ENCODE results near the gene PPP1R27.

PPP1R27 gene

GRCh38 chr17:81860756-81861568, 26.1 kb upstream of the PPP1R27 start:
- DNase-seq, result peak; percentile 100

DNA sequence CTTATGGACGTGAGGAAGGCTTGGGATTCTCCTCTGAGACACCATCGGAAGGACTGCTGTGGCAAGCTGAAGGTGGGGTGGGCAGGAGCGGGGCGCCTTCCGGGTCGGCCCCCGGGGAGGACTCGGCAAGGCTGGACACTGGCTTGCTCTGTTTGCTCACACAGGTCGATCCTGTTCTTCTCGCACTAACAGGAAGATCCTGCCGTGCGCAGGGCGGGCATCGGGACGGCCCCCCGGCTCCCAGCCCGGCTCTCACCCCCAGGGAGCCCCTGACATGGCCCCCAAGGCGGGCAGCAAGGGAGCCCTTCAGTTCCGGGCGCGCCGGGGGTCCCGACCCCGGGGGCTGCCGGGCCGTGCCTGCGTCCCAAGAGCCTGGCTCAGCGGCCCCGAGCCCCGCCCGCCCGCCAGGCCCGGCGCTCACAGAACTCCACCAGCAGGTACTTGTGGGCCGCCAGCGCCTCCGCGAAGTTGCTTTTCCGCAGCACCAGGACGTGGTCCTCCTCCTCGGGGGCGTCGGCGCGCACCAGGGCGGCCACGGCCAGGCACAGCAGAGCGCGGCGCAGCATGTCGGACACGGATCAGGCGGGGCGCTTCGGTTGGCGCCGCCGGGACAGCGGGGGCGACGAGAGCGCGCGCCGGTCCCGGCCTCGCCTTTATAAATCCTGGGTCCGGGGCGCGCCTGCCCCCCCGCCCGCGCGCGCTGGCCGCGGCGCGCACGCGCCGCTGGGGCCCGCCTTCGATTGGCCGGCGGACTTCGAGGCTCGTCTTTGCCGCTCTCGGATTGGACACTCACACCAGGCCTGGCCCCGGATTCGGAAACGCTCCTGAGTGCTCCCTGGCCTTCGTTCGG, 25.3 kb upstream of the PPP1R27 start, which contains the start of gene P4HB:
P4HB (minus strand) TSS at position 630 of the 850 bp plus-strand sequence; CDS start at position 566, 64 bp downstream.
- no peak for DNase-seq

DNA sequence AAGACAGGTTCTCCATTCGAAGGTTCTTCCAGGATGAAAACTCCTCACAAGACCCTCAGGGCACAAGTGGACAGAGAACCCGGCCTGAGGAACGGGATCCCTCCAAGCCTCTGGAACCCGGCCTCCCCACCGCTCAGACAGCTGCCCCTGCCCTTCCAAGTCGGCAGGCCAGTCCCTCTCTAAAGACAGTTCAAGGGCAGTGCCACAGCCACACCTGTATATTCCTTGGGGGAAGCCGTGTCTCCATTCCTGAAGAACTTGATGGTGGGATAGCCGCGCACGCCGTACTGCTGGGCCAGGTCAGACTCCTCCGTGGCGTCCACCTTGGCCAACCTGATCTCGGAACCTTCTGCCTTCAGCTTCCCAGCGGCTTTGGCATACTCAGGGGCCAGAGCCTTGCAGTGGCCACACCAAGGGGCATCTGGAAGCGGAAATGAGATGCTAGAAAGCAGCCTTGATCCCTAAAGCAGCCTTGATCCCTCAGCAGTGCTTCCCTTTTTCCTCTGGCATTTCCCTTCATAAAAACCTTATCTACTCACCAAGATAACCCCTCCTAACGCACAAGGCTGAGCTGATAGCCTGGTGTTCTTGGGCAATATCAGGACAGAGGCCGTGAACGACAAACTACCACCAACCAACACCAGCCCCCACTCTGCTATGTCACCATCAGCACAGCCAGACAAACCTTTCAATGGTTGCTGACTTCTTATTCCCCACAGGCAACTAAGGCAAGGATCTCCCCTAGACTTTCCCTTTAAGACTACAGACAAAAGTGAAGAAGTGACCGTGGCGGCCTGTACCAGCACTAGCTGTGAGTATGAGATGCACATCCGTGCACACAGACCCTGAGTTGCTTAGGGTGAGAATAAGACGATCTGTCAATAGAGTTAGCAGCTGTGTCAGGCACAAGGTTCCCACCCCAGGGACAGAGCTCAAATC, 24.4 kb upstream of the PPP1R27 start:
- peak; percentile 60 for DNase-seq

- no peak for DNase-seq
Observed at GRCh38 chr17:81858170-81858966, 23.5 kb upstream of the PPP1R27 start.

DNA sequence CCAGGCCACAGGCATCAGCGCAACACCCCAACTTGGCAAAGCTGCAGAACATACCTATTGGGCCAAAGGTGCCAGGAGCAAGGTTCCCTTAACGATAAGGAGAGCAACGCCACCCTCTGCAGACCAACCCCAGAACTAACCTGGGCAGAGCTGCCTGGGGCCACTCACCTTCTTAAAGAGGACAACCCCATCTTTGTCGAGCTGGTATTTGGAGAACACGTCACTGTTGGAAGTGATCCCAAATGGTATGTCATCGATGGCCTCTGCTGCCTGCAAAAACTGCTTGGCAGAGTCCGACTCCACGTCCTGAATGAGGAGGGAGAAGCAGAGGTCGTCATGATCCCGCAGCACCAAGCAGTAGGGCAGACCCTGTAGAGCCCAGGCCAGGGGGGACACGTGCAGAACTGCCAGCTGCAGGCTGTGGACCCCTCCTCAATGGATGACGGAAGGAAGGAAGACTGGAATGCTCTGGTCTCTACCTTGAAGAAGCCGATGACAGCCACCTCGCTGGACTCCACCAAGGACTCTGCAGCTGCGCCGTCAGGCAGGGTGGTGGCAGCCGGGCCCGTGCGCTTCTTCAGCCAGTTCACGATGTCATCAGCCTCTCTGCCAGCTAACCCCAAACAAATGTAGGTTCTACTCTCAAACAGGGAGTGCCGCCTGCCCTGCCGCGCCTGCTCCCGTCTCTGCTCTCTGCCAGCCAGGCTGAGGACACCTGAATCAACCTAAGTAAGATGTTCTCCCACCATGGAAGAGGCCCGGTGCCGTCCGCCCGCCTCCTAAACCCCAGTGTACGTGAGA, 20.3 kb upstream of the PPP1R27 start:
- DNase-seq, result peak; percentile 37

GRCh38 chr17:81852237-81852636, 17.4 kb upstream of the PPP1R27 start:
- no peak for DNase-seq

GRCh38 chr17:81851423-81851822, 16.6 kb upstream of the PPP1R27 start:
- DNase-seq, result no peak

DNA sequence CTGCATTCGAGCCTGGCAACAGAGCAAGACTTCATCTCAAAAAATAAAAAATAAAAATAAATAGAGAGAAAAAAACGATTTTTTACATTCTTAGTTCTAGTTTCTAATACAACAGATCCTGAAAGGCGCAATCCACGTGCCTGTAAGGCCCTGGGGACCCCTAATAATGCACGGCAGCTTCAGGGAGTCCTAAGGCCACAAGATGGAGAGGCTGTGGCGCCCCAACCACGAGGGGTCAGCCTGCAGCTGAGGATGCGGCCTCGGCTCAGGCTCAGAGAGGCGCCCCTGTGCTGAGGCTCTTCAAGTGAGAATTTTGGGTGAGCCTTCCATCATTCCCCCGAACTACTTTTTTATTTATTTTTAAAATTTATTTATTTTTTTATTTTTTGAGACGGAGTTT, 14.6 kb upstream of the PPP1R27 start:
- DNase-seq, result no peak

DNA sequence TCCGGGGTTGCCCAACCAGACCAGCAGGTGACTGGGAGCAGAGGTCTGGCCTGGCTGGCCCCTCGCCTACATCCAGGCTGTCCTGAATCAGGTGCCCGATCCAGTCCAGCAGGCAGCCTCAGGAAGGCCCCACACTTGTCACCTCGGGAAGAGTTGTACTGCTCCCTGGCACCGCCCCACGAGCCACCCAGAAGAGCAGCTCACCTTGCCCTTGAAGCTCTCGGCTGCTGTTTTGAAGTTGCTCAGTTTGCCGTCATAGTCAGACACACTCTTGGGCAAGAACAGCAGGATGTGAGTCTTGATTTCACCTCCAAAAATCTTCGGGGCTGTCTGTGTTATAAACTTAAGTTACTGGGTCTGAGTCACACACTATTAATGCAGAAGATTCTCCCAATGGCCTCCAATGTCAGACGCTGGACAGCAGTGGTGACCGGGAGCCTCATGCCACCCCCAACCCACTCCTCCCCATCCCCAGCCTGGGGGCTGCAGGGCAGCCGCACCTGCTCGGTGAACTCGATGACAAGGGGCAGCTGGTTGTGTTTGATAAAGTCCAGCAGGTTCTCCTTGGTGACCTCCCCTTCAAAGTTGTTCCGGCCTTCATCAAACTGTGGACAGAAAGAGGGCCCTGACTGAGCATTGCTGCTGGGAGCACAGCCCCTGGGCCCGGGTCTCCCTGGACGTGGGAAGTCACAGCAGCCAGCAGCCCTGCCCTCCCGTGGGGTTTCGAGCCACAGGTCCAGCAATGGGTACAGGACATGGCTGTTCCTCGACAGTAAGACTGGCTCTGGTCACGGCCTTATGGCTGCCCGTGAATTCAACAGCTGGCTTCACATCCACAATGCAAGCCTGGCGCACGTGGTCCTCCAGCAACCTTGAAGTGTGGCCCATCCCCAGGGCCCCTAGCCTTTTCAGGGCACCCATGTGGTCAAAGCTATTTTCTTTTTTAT, 12.2 kb upstream of the PPP1R27 start:
- no peak for DNase-seq

DNA sequence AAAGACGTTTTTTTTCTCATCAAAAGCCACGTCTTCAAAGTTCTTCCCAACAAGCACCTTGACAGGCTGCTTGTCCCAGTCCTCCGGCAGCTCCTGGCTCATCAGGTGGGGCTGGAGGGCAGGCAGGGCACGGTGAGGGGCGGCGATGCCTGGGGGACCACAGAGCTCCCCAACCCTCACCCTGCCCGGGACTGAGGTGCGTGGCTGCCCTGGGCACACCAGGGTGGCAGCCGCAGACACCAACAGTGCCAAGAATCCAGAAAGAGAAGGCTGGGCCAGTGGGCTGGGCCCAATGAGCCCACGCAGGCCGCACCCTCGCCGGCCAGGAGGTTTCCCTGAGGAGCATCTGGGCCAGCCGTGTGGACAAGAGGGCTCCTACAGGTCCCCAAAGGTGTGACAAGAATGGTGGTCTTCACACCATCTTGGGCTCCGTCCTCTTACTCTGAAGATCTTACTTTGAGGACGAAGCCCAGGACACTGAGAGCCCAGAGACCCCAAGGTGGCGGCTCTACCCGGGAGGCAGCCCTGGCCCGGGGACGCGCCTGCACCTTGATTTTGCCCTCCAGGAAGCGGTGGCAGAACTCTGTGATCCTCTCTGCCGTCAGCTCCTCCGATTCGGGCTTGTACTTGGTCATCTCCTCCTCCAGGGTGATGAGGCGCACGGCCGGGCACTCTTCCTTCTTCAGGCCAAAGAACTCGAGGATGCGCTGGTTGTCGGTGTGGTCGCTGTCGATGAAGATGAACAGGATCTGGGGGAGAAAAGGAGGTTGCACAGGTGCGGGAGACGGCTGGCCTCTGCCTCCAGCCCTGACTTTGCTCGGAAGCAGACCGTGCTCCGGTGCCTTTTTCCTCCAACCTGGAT, 11.3 kb upstream of the PPP1R27 start:
- DNase-seq, result no peak

GRCh38 chr17:81845361-81845760, 10.5 kb upstream of the PPP1R27 start:
- DNase-seq, result no peak

DNA sequence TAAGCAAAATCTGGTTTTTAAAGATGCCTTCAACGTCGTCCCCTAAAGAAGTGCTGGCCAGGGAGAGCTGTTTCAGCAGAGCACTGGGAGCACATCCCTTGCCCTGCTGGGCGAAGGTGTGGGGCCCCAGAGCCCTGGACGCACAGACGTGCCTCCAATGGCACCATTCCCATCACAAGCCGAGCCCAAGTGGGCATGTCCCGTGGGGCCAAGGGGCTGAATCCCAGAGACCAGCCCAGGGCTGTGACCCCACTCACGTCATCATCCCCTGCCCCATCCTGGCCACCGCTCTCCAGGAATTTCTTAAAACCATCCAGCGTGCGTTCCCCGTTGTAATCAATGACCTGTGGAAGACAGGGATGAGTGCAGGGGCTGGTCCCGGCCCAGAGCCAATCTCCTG, 10.0 kb upstream of the PPP1R27 start:
- DNase-seq, result no peak

- no peak for DNase-seq
Observed at GRCh38 chr17:81844327-81844851, 9.5 kb upstream of the PPP1R27 start.

- no peak for DNase-seq
Observed at GRCh38 chr17:81843713-81844326, 9.0 kb upstream of the PPP1R27 start.

DNA sequence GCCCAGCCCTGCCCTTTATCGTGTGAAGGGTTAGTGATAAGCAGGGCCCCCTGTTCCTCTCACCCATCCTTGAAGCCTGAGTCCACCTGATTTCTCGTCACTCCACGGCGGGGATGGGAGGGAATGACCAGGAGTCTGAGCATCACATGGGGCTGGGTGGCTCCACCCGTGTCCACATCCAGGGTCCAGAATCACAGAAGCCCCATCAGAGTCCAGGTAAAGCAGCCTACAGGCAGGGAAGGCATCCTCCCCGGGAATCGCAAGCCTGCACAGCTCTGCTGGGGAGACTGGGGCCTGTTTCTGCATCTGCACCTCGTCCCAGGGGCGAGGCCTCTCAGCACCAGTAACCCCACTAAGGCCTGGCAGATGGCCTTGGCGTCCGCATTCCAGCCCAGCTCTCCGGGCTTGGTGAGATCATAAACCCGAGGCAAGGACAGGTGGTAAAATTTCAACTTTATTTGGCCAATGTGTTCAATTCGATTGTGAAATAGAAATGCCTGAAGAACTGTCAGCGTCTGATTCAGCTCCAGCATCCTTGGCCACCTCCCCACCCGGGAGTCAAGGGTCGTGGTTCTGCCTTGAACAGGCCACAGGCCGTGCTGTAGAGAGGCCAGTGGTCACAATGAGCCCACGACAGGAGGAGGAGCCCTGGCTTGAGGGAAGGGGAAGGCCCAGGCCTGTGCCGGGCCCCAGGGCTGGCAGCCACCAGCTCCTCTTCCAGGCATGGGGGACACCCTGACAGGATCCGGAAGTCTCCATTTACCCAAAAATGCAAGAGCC, 8.1 kb upstream of the PPP1R27 start:
- no peak for DNase-seq

DNA sequence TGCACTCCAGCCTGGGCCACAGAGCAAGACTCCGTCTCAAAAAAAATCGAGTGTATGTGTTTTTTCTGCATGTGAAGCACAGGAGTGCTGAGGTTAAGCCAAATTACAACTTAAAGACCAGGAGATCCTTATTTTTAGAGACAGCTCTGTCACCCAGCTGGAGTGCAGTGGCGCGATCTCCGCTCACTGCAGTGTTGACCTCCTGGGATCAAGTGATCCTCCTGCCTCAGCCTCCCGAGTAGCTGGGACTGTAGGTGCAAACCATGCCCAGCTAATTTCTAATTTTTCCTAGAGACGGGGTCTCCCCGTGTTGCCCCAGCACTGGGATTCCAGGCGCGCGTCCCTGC, 7.5 kb upstream of the PPP1R27 start:
- DNase-seq, result no peak

DNA sequence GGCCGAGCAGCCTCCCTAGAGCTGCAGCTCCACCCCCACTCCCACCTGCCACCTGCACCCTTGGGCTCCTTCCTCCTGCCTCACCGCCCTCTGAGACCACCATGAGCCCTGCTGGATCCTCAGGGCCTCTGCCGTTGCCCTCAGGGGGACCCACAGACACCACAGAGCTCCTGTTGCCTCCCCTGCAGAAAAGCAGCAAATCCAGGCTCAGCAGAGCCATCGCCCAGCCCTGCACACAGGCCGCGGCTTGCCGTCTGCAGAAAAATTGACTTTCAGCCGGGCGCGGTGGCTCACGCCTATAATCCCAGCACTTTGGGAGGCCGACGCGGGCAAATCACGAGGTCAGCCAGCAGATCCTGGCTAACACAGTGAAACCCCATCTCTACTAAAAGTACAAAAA, 7.0 kb upstream of the PPP1R27 start:
- DNase-seq, result no peak
